HepG2 (cell line): ENCODE results near the gene RALB. TPM values are rescaled to one million over a fixed set of nuclear protein-coding genes. Genes with fewer than 3 reads are reported as not detected.

Experiments used
- AGO2 ChIP-seq: fragments of 200-400 bp; formaldehyde crosslinking; optimal IDR thresholded peaks from 2 replicates; pipeline ENCODE3; 2017; ENCODE audit warnings: mild to moderate bottlenecking, low read depth, low read length, moderate library complexity
- ATF1 ChIP-seq: IDR thresholded peaks from 2 replicates; pipeline ENCODE4 v1.6.1; 2016; ENCODE audit warnings: mild to moderate bottlenecking, control low read depth
- BATF2 ChIP-seq: sonication (generic); formaldehyde crosslinking; IDR thresholded peaks from 2 replicates; pipeline ENCODE4 v1.8.0; 2022; ENCODE audit warnings: mild to moderate bottlenecking, missing genetic modification reagents, moderate library complexity
- DMAP1 ChIP-seq: IDR thresholded peaks from 2 replicates; pipeline ENCODE4 v1.6.1; 2016
- HIC2 ChIP-seq: sonication (generic); formaldehyde crosslinking; IDR thresholded peaks from 2 replicates; pipeline ENCODE4 v1.9.0; 2022; ENCODE audit warnings: low read depth, missing genetic modification reagents
- HIVEP1 ChIP-seq: sonication (generic); formaldehyde crosslinking; IDR thresholded peaks from 2 replicates; pipeline ENCODE4 v1.4.0; 2020; ENCODE audit warnings: mild to moderate bottlenecking, missing genetic modification reagents
- IKZF5 ChIP-seq: IDR thresholded peaks from 2 replicates; pipeline ENCODE4 v1.6.1; 2018; ENCODE audit warnings: missing genetic modification reagents, mild to moderate bottlenecking, missing compliant biosample characterization
- MAF1 ChIP-seq: sonication (generic); formaldehyde crosslinking; IDR thresholded peaks from 2 replicates; pipeline ENCODE4 v1.5.0; 2020; ENCODE audit warnings: missing genetic modification reagents, borderline replicate concordance
- MIER3 ChIP-seq: IDR thresholded peaks from 2 replicates; pipeline ENCODE4 v1.6.1; 2016; ENCODE audit warnings: missing compliant biosample characterization, borderline replicate concordance
- PAXIP1 ChIP-seq: sonication (generic); formaldehyde crosslinking; conservative IDR thresholded peaks from 2 replicates; pipeline ENCODE4 v1.4.0; 2020; ENCODE audit warnings: mild to moderate bottlenecking, missing genetic modification reagents, moderate library complexity
- PLSCR1 ChIP-seq: sonication (generic); formaldehyde crosslinking; IDR thresholded peaks from 2 replicates; pipeline ENCODE4 v1.5.0; 2020; ENCODE audit warnings: missing genetic modification reagents, mild to moderate bottlenecking, borderline replicate concordance
- RELA ChIP-seq: sonication (generic); formaldehyde crosslinking; IDR thresholded peaks from 2 replicates; pipeline ENCODE4 v1.4.0; 2020; ENCODE audit warnings: missing genetic modification reagents
- SETDB1 ChIP-seq: sonication (generic); formaldehyde crosslinking; IDR thresholded peaks from 2 replicates; pipeline ENCODE4 v1.5.1; 2020; ENCODE audit warnings: missing genetic modification reagents, mild to moderate bottlenecking, borderline replicate concordance
- SNRNP70 ChIP-seq: fragments of 200-400 bp; formaldehyde crosslinking; IDR thresholded peaks from 2 replicates; pipeline ENCODE4 v1.6.1; 2017; ENCODE audit warnings: mild to moderate bottlenecking, low read depth, low read length, moderate library complexity
- TBX2 ChIP-seq: sonication (generic); formaldehyde crosslinking; IDR thresholded peaks from 2 replicates; pipeline ENCODE4 v1.5.0; 2020; ENCODE audit warnings: missing genetic modification reagents, mild to moderate bottlenecking, borderline replicate concordance
- ZBTB25 ChIP-seq: IDR thresholded peaks from 2 replicates; pipeline ENCODE4 v1.6.1; 2018; ENCODE audit warnings: missing genetic modification reagents
- ZNF329 ChIP-seq: sonication (generic); formaldehyde crosslinking; IDR thresholded peaks from 2 replicates; pipeline ENCODE4 v1.9.0; 2021; ENCODE audit warnings: low read depth, mild to moderate bottlenecking, missing genetic modification reagents
- ZNF431 ChIP-seq: sonication (generic); formaldehyde crosslinking; IDR thresholded peaks from 2 replicates; pipeline ENCODE4 v1.9.0; 2022; ENCODE audit warnings: missing genetic modification reagents, low read depth, mild to moderate bottlenecking, borderline replicate concordance
- ZNF652 ChIP-seq: IDR thresholded peaks from 2 replicates; pipeline ENCODE4 v1.6.1; 2016; ENCODE audit warnings: low read depth, borderline replicate concordance
- ZSCAN9 ChIP-seq: IDR thresholded peaks from 2 replicates; pipeline ENCODE4 v1.6.1; 2016; ENCODE audit warnings: borderline replicate concordance
- polyA plus RNA-seq, 8 experiments: library from polyadenylated mRNA; depleted of rRNA in 3 of 8; stranded (reverse) in 7 of 8; unstranded in 1 of 8; fragments of >200 nt; fragmentation: Illumina TruSeq in 4 of 8; extraction: Trizol in 4 of 8; gene quantifications; 2 replicates each; pipeline versions ENCODE4 v1.2.1 to v1.2.3, GENCODE V29; 2011 to 2016; ENCODE audit warnings: low read depth in 4 of 8, missing spikeins in 1 of 8, mixed read lengths in 1 of 8; ENCODE audit not compliant: insufficient read depth in 1 of 8
- total RNA-seq, 5 experiments: library from RNA; depleted of rRNA; stranded (reverse); fragments of >200 nt; fragmentation: Illumina TruSeq; extraction: Trizol; gene quantifications; 2 replicates each; pipeline ENCODE4 v1.2.3, GENCODE V29; 2016; ENCODE audit warnings: low read depth in 1 of 5

Gene RALB
- total and polyA plus RNA-seq, 2 of the 13 experiments (the other 11 are each of a cell fraction or from before 2014, with no cell fraction given) = 37.8 to 43.2 TPM

GRCh38 chr2:120343433-120344105 lies 90.9 kb downstream of the RALB start (continued):
- TF ChIP-seq IKZF5 (CRISPR knock-in tag) (peak; percentile 52; the same call in 1 of the 2 replicates), PLSCR1 (CRISPR knock-in tag) (no peak), MIER3 (CRISPR knock-in tag) (no peak; the same call in 1 of the 2 replicates), ZNF652 (CRISPR knock-in tag) (no peak), ZSCAN9 (0 out of 2 replicates have a peak, but pooled peaks have one; percentile 20), HIC2 (CRISPR knock-in tag) (no peak; the same call in 1 of the 2 replicates), ATF1 (CRISPR knock-in tag) (no peak), PAXIP1 (no peak), DMAP1 (CRISPR knock-in tag) (no peak), ZNF431 (no peak), HIVEP1 (CRISPR knock-in tag) (peak; percentile 73; the same call in 1 of the 2 replicates), RELA (CRISPR knock-in tag) (peak; percentile 88), BATF2 (no peak), SNRNP70 (no peak), SETDB1 (CRISPR knock-in tag) (no peak), ZNF329 (CRISPR knock-in tag) (no peak), TBX2 (peak; percentile 77), ZBTB25 (CRISPR knock-in tag) (peak; percentile 65; the same call in 1 of the 2 replicates), AGO2 (no peak), MAF1 (CRISPR knock-in tag) (0 out of 2 replicates have a peak, but pooled peaks have one; percentile 51)
